ENCODE results near the gene CCDC107. TPM values are rescaled to one million over a fixed set of nuclear protein-coding genes. Genes with fewer than 3 reads are reported as not detected.
A peak's percentile ranks its signal among the peaks of the same experiment; 100 is the strongest.

Gene CCDC107
- total RNA-seq, 4 donors from 2014 or later = 15.1 to 30.5 (median 21.2) TPM

DNA sequence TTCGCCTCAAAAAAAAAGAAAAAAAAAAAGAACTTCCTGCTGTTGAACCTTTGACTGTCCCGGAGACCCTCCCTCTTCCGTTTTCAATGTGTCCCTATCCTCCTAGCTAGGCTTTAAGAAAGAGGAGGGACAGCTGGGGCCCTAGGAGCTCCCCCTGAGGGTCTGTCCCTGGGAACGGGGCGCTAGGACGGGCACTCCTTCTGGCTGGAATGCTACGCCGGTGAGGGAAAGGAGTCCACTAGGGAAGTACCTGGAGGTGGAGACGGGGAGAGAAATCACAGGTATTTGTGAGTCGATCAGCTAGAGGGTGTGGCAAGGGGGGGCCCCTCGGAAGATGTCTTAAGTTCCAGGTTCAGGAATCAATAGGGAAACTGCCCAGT is 11.9 kb upstream of the CCDC107 start:
- intact Hi-C loops (cut with DNase I; ENCODE audit: low total_unique reads) = no loop called here
- WGBS, 2 donors = 1 to 7% methylated on average over 11 of the region's 11 CpGs
- peak overlapping the region; percentile 11 for H3K4me3 ChIP-seq (ENCODE audit: low read depth, poor library complexity, severe bottlenecking)
- DNase-seq (ENCODE audit: low spot score in 2 of 2) = no peak
- TF ChIP-seq POLR2A (IDR thresholded peaks at IDR 0.05) = no peak
- TF ChIP-seq, protein P1, sequence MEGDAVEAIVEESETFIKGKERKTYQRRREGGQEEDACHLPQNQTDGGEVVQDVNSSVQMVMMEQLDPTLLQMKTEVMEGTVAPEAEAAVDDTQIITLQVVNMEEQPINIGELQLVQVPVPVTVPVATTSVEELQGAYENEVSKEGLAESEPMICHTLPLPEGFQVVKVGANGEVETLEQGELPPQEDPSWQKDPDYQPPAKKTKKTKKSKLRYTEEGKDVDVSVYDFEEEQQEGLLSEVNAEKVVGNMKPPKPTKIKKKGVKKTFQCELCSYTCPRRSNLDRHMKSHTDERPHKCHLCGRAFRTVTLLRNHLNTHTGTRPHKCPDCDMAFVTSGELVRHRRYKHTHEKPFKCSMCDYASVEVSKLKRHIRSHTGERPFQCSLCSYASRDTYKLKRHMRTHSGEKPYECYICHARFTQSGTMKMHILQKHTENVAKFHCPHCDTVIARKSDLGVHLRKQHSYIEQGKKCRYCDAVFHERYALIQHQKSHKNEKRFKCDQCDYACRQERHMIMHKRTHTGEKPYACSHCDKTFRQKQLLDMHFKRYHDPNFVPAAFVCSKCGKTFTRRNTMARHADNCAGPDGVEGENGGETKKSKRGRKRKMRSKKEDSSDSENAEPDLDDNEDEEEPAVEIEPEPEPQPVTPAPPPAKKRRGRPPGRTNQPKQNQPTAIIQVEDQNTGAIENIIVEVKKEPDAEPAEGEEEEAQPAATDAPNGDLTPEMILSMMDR (IDR thresholded peaks at IDR 0.05) = no peak

DNA sequence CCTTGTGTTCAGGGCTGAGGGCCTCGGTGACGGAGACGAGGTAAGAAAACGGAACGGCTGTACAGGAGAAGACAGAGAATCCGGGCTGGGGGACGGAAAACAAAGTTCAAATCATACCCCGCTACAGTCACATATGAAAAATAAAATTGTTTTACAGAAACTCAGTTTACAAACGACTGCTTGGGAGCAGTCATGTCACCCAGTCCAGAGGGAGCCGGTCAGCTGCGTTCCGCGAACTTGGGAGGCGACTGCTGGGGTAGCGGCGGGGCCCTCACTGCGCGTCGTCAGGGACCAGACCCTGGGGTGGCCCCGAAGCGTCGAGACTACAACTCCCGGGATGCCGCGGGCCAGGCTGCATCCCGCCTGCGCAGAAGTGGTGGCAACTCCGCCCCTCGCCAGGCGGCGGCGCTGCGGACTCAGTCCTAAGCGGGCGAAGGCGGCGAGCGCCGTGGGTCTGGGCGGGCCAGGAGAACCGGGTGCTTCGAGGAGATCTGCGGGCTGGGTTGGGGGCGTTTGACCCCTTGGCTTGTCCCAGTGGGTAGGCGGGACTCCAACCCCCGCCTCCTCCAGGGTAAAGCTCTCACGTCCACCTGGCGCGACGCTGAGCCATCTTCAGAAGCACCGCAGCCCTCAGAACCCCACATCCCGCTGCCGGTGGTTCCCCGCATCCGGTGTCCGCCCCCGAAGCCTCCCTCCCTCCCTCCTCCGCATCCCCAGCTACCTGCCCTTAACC is 11.4 kb upstream of the CCDC107 start:
- intact Hi-C loops (cut with DNase I; ENCODE audit: low total_unique reads) = loop anchor here (1.0 kb wide), 1 partner anchor 34 kb away; no protein-coding TSS in a partner anchor
- peak overlapping the region; percentile 11 for H3K4me3 ChIP-seq (ENCODE audit: low read depth, poor library complexity, severe bottlenecking)
- 0% methylated on average over 35 to 55 of the region's 58 CpGs for WGBS, 2 donors
- TF ChIP-seq POLR2A (IDR thresholded peaks at IDR 0.05) = peak in 1 of 2 donors; percentile 69
- TF ChIP-seq, protein P1 (IDR thresholded peaks at IDR 0.05) = peak in 1 of 3 donors; percentile 93
- DNase-seq (ENCODE audit: low spot score in 2 of 2) = peak; percentile 94 to 99

DNA sequence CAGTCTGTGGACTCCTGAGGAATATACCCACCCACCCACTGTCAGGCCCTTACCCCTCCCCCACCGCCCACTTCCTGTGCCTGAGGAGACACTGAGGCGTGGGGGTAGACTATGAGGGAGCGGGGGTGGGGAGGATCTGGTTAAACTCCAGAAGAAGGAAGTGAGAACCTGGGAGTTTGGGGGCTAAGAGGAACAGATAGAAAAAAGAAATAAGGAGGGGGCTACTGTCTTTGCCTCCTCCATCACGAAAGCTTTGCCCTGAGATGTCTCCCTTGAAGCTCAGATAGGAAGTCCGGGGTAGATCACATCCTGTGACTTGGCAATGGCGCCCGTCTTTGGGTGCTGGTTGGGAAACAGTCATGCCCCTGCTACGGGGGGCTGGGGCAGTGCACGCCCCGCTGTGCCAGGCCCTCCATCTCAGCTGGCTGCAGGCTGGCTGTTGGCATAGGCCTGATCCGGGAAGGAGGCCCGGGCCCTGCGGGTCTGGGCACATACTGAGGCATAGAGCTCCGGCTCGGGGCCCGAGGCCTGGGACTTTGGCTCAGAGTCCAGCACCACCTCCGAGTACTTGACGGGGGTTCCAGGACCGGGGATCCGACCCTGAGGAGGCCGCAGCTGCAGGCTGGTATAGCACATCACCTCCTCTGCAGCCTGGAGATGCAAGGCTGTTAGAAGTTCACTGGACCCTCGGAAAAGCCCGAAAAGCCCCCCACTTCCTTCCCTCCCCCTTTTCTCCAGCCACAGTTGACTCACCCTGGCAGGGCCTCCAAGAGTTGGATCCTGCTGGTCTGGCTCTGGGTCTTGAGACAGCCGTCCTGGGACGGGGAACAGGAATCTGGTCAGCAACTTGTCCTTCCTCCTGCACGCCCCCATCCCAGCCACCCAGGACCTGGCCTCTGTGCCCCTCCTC is 8.4 kb upstream of the CCDC107 start:
- H3K4me3 ChIP-seq (ENCODE audit: low read depth, poor library complexity, severe bottlenecking) = no peak overlapping the region
- WGBS, 2 donors = 45 to 60% methylated on average over 11 to 26 of the region's 26 CpGs
- DNase-seq (ENCODE audit: low spot score in 2 of 2) = peak in 1 of 2 donors; percentile 84
- intact Hi-C loops (cut with DNase I; ENCODE audit: low total_unique reads) = no loop called here
- TF ChIP-seq, protein P1 (IDR thresholded peaks at IDR 0.05) = no peak
- TF ChIP-seq POLR2A (IDR thresholded peaks at IDR 0.05) = no peak

DNA sequence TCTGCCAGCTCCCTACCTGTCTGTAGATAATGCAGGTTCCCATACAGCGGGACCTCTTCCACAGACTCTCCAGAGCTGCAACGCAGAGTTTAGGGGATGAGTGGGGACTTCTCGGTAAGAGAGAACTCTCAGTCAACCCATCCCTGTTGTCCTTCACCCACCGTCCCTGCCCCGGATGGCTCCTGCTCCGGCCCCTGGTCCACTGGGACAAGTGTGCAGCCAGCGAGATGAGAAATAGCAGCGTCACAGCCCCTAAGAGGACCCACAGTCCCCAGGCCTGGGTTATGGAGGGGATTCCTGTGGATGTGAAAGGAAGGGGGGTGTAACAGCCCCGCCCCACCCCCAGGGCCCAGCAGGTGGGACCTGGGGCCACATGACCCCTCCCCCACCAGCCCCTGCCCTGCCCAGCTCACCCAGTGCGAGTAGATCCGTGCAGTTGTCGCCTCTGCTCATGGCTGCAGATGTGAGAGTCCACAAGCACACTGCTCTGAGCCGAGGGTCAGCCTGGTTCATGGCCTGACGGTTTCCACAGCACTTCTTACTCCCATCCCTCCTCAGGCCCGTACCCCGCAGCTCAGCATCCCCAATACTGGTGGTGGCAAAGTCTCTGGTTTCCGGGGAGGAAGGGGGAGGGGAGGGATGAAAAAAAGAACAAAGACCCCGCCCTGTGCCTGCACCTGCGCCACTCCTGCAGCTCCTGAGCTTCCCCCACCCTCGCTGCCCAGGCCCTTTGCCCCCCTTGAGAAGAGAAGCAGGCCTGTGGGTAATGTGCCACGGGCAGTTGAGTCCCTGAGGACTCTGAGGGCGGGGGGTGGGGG is 7.5 kb upstream of the CCDC107 start, which contains the start of gene SIT1:
TSS of gene SIT1 (minus strand) at position 591 of the 818 bp plus-strand sequence. CDS start at position 513, 78 bp downstream.
- no peak within 1 kb of the TSS for H3K4me3 ChIP-seq (ENCODE audit: low read depth, poor library complexity, severe bottlenecking)
- peak in 1 of 2 donors; percentile 82 for DNase-seq (ENCODE audit: low spot score in 2 of 2)
- TF ChIP-seq POLR2A (IDR thresholded peaks at IDR 0.05) = no peak
- TF ChIP-seq, protein P1 (IDR thresholded peaks at IDR 0.05) = no peak
- intact Hi-C loops (cut with DNase I; ENCODE audit: low total_unique reads) = no loop called here
- WGBS, 2 donors = 68 to 73% methylated on average over 19 to 22 of the region's 22 CpGs
